Thoracic aorta (tissue), 2 donors: ENCODE measurements around the gene CRACR2B. TPM values are rescaled to one million over a fixed set of nuclear protein-coding genes. Genes with fewer than 3 reads are reported as not detected.

Experiments used
- ATAC-seq: fragments of 150-250 bp; one replicate; pipeline ENCODE4 v1.8.0; 2017; ENCODE audit warnings: low read depth; ENCODE audit not compliant: insufficient number of reproducible peaks, low FRiP score
- DNase-seq: peaks from one replicate; pipeline ENCODE4 v3.0.0-alpha.2; 2020; ENCODE audit warnings: low spot score
- H3K27ac ChIP-seq, 2 donors: fragments of 200-600 bp; sonication (generic); 1 replicate in 1 of 2; 2 replicates in 1 of 2; pipeline ENCODE4 v1.5.1; 2016; ENCODE audit warnings: mild to moderate bottlenecking in 2 of 2, moderate library complexity in 2 of 2
- H3K27me3 ChIP-seq: fragments of 200-600 bp; sonication (generic); replicated peaks from 2 replicates; pipeline ENCODE4 v1.6.0; 2016; ENCODE audit warnings: mild to moderate bottlenecking; ENCODE audit not compliant: insufficient read depth
- H3K36me3 ChIP-seq: fragments of 200-600 bp; sonication (generic); one replicate; pipeline ENCODE4 v1.5.1; 2016
- H3K4me1 ChIP-seq, 2 donors: fragments of 200-600 bp; sonication (generic); 1 replicate in 1 of 2; 2 replicates in 1 of 2; pipeline versions ENCODE4 v1.5.1 to v1.6.0; 2016; ENCODE audit warnings: low read depth in 2 of 2, mild to moderate bottlenecking in 1 of 2; ENCODE audit not compliant: control insufficient read depth in 1 of 2
- H3K4me3 ChIP-seq: fragments of 200-600 bp; sonication (generic); 2 replicates; pipeline ENCODE4 v1.5.1; 2016; ENCODE audit warnings: mild to moderate bottlenecking
- H3K9me3 ChIP-seq: fragments of 200-600 bp; sonication (generic); 2 replicates; pipeline ENCODE4 v1.5.1; 2016
- CTCF ChIP-seq: fragments of 200-600 bp; sonication (generic); IDR thresholded peaks from one replicate; pipeline ENCODE4 v1.5.1; 2019; ENCODE audit warnings: antibody characterized with exemption
- total RNA-seq, 2 donors: library from RNA; depleted of rRNA; stranded (reverse); fragments of >200 nt; gene quantifications; one replicate each; pipeline versions ENCODE4 v1.1.0 to v1.2.3, GENCODE V29; 2016

Gene CRACR2B
- total RNA-seq, 2 donors from 2014 or later = 9.6 to 11.6 TPM

GRCh38 chr11:825366-826226, 2.1 kb upstream of the CRACR2B start:
- ATAC-seq = no peak
- H3K27ac ChIP-seq = no peak overlapping the region
- peaks cover 42 to 58% of the 10 kb centered on the region in 2 donors for H3K4me1 ChIP-seq
- no peak overlapping the region for H3K4me3 ChIP-seq
- no peak for TF ChIP-seq CTCF
- DNase-seq = no peak
- no peaks in the 10 kb centered on the region for H3K9me3 ChIP-seq
- peaks cover 6% of the 10 kb centered on the region for H3K27me3 ChIP-seq
- peaks cover 35% of the 10 kb centered on the region for H3K36me3 ChIP-seq

DNA sequence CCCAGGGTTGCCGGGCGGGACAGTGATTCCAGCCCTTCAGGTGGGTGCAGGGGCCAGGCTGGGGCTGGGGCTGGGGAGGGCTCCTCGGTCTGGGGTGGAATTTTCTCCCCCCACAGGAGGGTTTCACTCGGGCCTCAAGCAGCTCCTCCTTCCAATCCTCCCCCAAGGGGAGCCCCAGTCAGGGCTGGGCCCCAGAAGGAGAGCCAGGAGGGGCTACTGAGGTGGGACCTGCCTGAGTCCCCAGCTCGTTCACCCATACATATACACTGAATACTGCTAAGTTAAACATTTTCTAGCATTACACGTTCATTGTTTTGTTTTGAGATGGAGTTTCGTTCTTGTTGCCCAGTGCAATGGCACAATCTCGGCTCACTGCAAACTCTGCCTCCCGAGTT, 1.5 kb upstream of the CRACR2B start:
- Histone ChIP-seq H3K4me1 (peaks cover 42 to 59% of the 10 kb centered on the region in 2 donors), H3K27me3 (peaks cover 6% of the 10 kb centered on the region)

DNA sequence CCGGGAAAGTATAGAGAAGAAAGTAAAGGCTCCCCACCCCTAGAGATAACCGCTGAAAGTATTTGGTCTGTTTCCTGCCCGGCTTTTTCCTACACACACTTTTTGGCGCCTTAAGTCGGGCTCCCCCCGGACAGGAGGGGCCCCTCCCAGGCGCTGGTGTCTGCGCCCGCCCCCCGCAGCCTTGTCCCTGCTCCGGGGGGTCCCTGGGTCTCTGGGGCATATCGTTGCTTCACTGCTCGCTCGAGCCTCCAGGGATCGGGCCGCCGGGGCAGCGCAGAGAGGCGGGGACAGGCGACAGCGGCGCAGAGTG, 928 bp upstream of the CRACR2B start:
- H3K27me3 ChIP-seq = peaks cover 6% of the 10 kb centered on the region
- no peak for TF ChIP-seq CTCF
- no peak for ATAC-seq
- peaks cover 35% of the 10 kb centered on the region for H3K36me3 ChIP-seq
- DNase-seq = no peak
- no peaks in the 10 kb centered on the region for H3K9me3 ChIP-seq
- peak overlapping the region; percentile 76 for H3K4me3 ChIP-seq
- peak overlapping the region in 1 of 2 donors; percentile 39 for H3K27ac ChIP-seq
- peaks cover 36 to 58% of the 10 kb centered on the region in 2 donors for H3K4me1 ChIP-seq

More for the DNA sequence above, 1.5 kb upstream of the CRACR2B start:
- TF ChIP-seq CTCF = no peak
- H3K27ac ChIP-seq = no peak overlapping the region
- no peaks in the 10 kb centered on the region for H3K9me3 ChIP-seq
- peaks cover 35% of the 10 kb centered on the region for H3K36me3 ChIP-seq
- DNase-seq = no peak
- no peak for ATAC-seq
- no peak overlapping the region for H3K4me3 ChIP-seq

GRCh38 chr11:827146-827896, 398 bp upstream of the CRACR2B start:
- Histone ChIP-seq H3K27me3 (peaks cover 6% of the 10 kb centered on the region), H3K4me1 (peaks cover 40 to 58% of the 10 kb centered on the region in 2 donors), H3K4me3 (peak overlapping the region; percentile 76), H3K36me3 (peaks cover 35% of the 10 kb centered on the region), H3K9me3 (no peaks in the 10 kb centered on the region), H3K27ac (peak overlapping the region in 1 of 2 donors; percentile 39)
- no peak for TF ChIP-seq CTCF
- DNase-seq = no peak
- ATAC-seq = no peak

- Histone ChIP-seq H3K4me1 (peaks cover 40 to 60% of the 10 kb centered on the region in 2 donors), H3K9me3 (no peaks in the 10 kb centered on the region), H3K36me3 (peaks cover 23% of the 10 kb centered on the region), H3K27me3 (peaks cover 6% of the 10 kb centered on the region), H3K4me3 (peak overlapping the region; percentile 75), H3K27ac (peak overlapping the region in 1 of 2 donors; percentile 39)
- DNase-seq (no peak), ATAC-seq (no peak)
- no peak for TF ChIP-seq CTCF
Measured at GRCh38 chr11:828506-829175, 922 bp downstream of the CRACR2B start.
